Measurements from ENCODE around the gene PRPF39. TPM values are rescaled to one million over a fixed set of nuclear protein-coding genes. Genes with fewer than 3 reads are reported as not detected.

The PRPF39 gene
- total RNA-seq, 6 experiments from 2014 or later, result 18.1 to 22.8 (median 20.4) TPM

- H3K9me3 Mint-ChIP-seq, result no peaks in the 10 kb centered on the region
- H3K27ac Mint-ChIP-seq, result no peak overlapping the region
Measured at GRCh38 chr14:45145214-45145613, 61.3 kb downstream of the PRPF39 start.

GRCh38 chr14:45149602-45150001 lies 65.7 kb downstream of the PRPF39 start:
- Mint-ChIP-seq H3K4me1 (ENCODE audit: low read depth) (no peaks in the 10 kb centered on the region), H3K9me3 (no peaks in the 10 kb centered on the region), H3K36me3 (ENCODE audit: low read depth) (peaks cover 7% of the 10 kb centered on the region; the same call in 1 of the 2 replicates), H3K27me3 (ENCODE audit: insufficient read depth) (no peaks in the 10 kb centered on the region), H3K4me3 (no peak overlapping the region), H3K27ac (no peak overlapping the region; the same call in 1 of the 2 replicates)
- no peak for DNase-seq
- TF ChIP-seq CTCF (IDR thresholded peaks at IDR 0.05), result no peak

More at GRCh38 chr14:45145214-45145613, 61.3 kb downstream of the PRPF39 start:
- H3K27me3 Mint-ChIP-seq (ENCODE audit: insufficient read depth), result no peaks in the 10 kb centered on the region; the same call in 1 of the 2 replicates
- no peak for DNase-seq
- H3K4me3 Mint-ChIP-seq, result no peak overlapping the region
- H3K4me1 Mint-ChIP-seq (ENCODE audit: low read depth), result no peaks in the 10 kb centered on the region
- H3K36me3 Mint-ChIP-seq (ENCODE audit: low read depth), result peaks cover 7% of the 10 kb centered on the region; the same call in 1 of the 2 replicates
- no peak for TF ChIP-seq CTCF (IDR thresholded peaks at IDR 0.05)

GRCh38 chr14:45150386-45150890 lies 66.5 kb downstream of the PRPF39 start:
- H3K4me1 Mint-ChIP-seq (ENCODE audit: low read depth), result no peaks in the 10 kb centered on the region
- H3K27me3 Mint-ChIP-seq (ENCODE audit: insufficient read depth), result no peaks in the 10 kb centered on the region
- H3K4me3 Mint-ChIP-seq, result no peak overlapping the region
- H3K36me3 Mint-ChIP-seq (ENCODE audit: low read depth), result no peaks in the 10 kb centered on the region
- TF ChIP-seq CTCF (IDR thresholded peaks at IDR 0.05), result no peak
- H3K9me3 Mint-ChIP-seq, result no peaks in the 10 kb centered on the region
- no peak overlapping the region for H3K27ac Mint-ChIP-seq
- no peak for DNase-seq

- no peak overlapping the region for H3K27ac Mint-ChIP-seq
Measured at GRCh38 chr14:45156067-45156466, 72.2 kb downstream of the PRPF39 start.

More at GRCh38 chr14:45156067-45156466, 72.2 kb downstream of the PRPF39 start:
- Mint-ChIP-seq H3K4me3 (no peak overlapping the region), H3K27me3 (ENCODE audit: insufficient read depth) (no peaks in the 10 kb centered on the region), H3K36me3 (ENCODE audit: low read depth) (no peaks in the 10 kb centered on the region), H3K9me3 (no peaks in the 10 kb centered on the region), H3K4me1 (ENCODE audit: low read depth) (no peaks in the 10 kb centered on the region)
- TF ChIP-seq CTCF (IDR thresholded peaks at IDR 0.05), result no peak
- DNase-seq, result no peak

Other genes with a start within 250 kb of the PRPF39 start
- 1 to 10 TPM; 6.6 to 9.6 (median 8.5) TPM for gene KLHL28, start 122.2 kb upstream of the PRPF39 start, total RNA-seq (2021; fragmentation: NEBNext Ultra II Directional; extraction: Animal tissue kit (Norgen Biotek cat#: 25700))
- gene TOGARAM1, start 121.9 kb upstream of the PRPF39 start, total RNA-seq (2021; fragmentation: NEBNext Ultra II Directional; extraction: Animal tissue kit (Norgen Biotek cat#: 25700)), result 10 to 100 TPM in 2 of 6 experiments, 1 to 10 TPM in 4; 7.5 to 13.7 (median 9.3) TPM
- 10 to 100 TPM; 75.6 to 89.0 (median 79.5) TPM for gene FKBP3, start 50.4 kb downstream of the PRPF39 start, total RNA-seq (2021; fragmentation: NEBNext Ultra II Directional; extraction: Animal tissue kit (Norgen Biotek cat#: 25700))
- gene FANCM, start 51.8 kb downstream of the PRPF39 start, total RNA-seq (2021; fragmentation: NEBNext Ultra II Directional; extraction: Animal tissue kit (Norgen Biotek cat#: 25700)), result 1 to 10 TPM; 5.4 to 8.7 (median 6.0) TPM
- gene MIS18BP1, start 169.1 kb downstream of the PRPF39 start, total RNA-seq (2021; fragmentation: NEBNext Ultra II Directional; extraction: Animal tissue kit (Norgen Biotek cat#: 25700)), result 10 to 100 TPM; 12.0 to 19.2 (median 18.2) TPM

Measured in HFFc6 (cell line).